H7 (cell line): ENCODE measurements around the gene SLC2A4RG. TPM values are rescaled to one million over a fixed set of nuclear protein-coding genes. Genes with fewer than 3 reads are reported as not detected.
A peak's percentile ranks its signal among the peaks of the same experiment; 100 is the strongest.

Source experiments
- DNase-seq: peaks from one replicate; pipeline ENCODE4 v3.0.0; 2012
- H3K27me3 ChIP-seq: 2 replicates; pipeline ENCODE4 v1.6.0; 2011; ENCODE audit warnings: mild to moderate bottlenecking, low read length; ENCODE audit not compliant: control insufficient read depth, insufficient read depth
- H3K36me3 ChIP-seq: replicated peaks from 2 replicates; pipeline ENCODE4 v1.5.1; 2011; ENCODE audit warnings: low read length; ENCODE audit not compliant: control insufficient read depth, insufficient read depth
- H3K4me3 ChIP-seq: 2 replicates; pipeline ENCODE4 v1.5.1; 2011; ENCODE audit warnings: low read depth, mild to moderate bottlenecking, control low read depth, low read length, moderate library complexity; ENCODE audit not compliant: insufficient read depth
- total RNA-seq: library from RNA; depleted of rRNA; stranded (reverse); fragments of >200 nt; shearing (Covaris generic); gene quantifications from 2 replicates; pipeline ENCODE4 v1.2.3, GENCODE V29; 2014

The SLC2A4RG gene
- total RNA-seq, 1 experiment from 2014 or later: 62.2 TPM

GRCh38 chr20:63746751-63747315 is 7.3 kb downstream of the SLC2A4RG start:
- Histone ChIP-seq H3K36me3 (peaks cover 1% of the 10 kb centered on the region; the same call in 1 of the 2 replicates), H3K27me3 (no peaks in the 10 kb centered on the region)
- DNase-seq: peak; percentile 71

GRCh38 chr20:63747622-63748069 is 8.1 kb downstream of the SLC2A4RG start:
- Histone ChIP-seq H3K4me3 (no peak overlapping the region), H3K27me3 (no peaks in the 10 kb centered on the region), H3K36me3 (peaks cover 1% of the 10 kb centered on the region; the same call in 1 of the 2 replicates)
- DNase-seq: peak; percentile 81

More at GRCh38 chr20:63746751-63747315, 7.3 kb downstream of the SLC2A4RG start:
- H3K4me3 ChIP-seq: no peak overlapping the region

- Histone ChIP-seq H3K4me3 (no peak overlapping the region), H3K27me3 (no peaks in the 10 kb centered on the region), H3K36me3 (peaks cover 1% of the 10 kb centered on the region; the same call in 1 of the 2 replicates)
- peak; percentile 65 for DNase-seq
Measured at GRCh38 chr20:63748070-63748933, 8.7 kb downstream of the SLC2A4RG start.

- Histone ChIP-seq H3K27me3 (no peaks in the 10 kb centered on the region), H3K36me3 (peaks cover 1% of the 10 kb centered on the region; the same call in 1 of the 2 replicates), H3K4me3 (no peak overlapping the region)
- DNase-seq: peak; percentile 53
Measured at GRCh38 chr20:63748934-63749270, 9.3 kb downstream of the SLC2A4RG start.

GRCh38 chr20:63749597-63750508 is 10.3 kb downstream of the SLC2A4RG start:
- no peaks in the 10 kb centered on the region for H3K27me3 ChIP-seq
- peak; percentile 59 for DNase-seq
- H3K36me3 ChIP-seq: peaks cover 1% of the 10 kb centered on the region; the same call in 1 of the 2 replicates
- H3K4me3 ChIP-seq: no peak overlapping the region

GRCh38 chr20:63750807-63751470 is 11.4 kb downstream of the SLC2A4RG start:
- Histone ChIP-seq H3K4me3 (no peak overlapping the region), H3K27me3 (no peaks in the 10 kb centered on the region), H3K36me3 (peaks cover 1% of the 10 kb centered on the region; the same call in 1 of the 2 replicates)
- peak; percentile 81 for DNase-seq

- H3K27me3 ChIP-seq: no peaks in the 10 kb centered on the region
- no peak overlapping the region for H3K4me3 ChIP-seq
- DNase-seq: peak; percentile 84
- H3K36me3 ChIP-seq: no peaks in the 10 kb centered on the region; the same call in 1 of the 2 replicates
Measured at GRCh38 chr20:63751471-63752271, 12.1 kb downstream of the SLC2A4RG start.

- no peaks in the 10 kb centered on the region for H3K27me3 ChIP-seq
- H3K36me3 ChIP-seq: no peaks in the 10 kb centered on the region; the same call in 1 of the 2 replicates
- DNase-seq: peak; percentile 83
- no peak overlapping the region for H3K4me3 ChIP-seq
Measured at GRCh38 chr20:63752411-63753101, 13.0 kb downstream of the SLC2A4RG start.

- DNase-seq: peak; percentile 45
- no peaks in the 10 kb centered on the region; the same call in 1 of the 2 replicates for H3K36me3 ChIP-seq
Measured at GRCh38 chr20:63753381-63753780, 13.8 kb downstream of the SLC2A4RG start.

GRCh38 chr20:63754008-63754407 is 14.4 kb downstream of the SLC2A4RG start:
- peak; percentile 52 for DNase-seq
- no peaks in the 10 kb centered on the region; the same call in 1 of the 2 replicates for H3K36me3 ChIP-seq
- no peak overlapping the region for H3K4me3 ChIP-seq
- no peaks in the 10 kb centered on the region for H3K27me3 ChIP-seq

More at GRCh38 chr20:63753381-63753780, 13.8 kb downstream of the SLC2A4RG start:
- Histone ChIP-seq H3K4me3 (no peak overlapping the region), H3K27me3 (no peaks in the 10 kb centered on the region)

- DNase-seq: no peak
- no peaks in the 10 kb centered on the region for H3K27me3 ChIP-seq
Measured at GRCh38 chr20:63755933-63756647, 16.5 kb downstream of the SLC2A4RG start.

GRCh38 chr20:63756648-63756991 is 17.0 kb downstream of the SLC2A4RG start:
- Histone ChIP-seq H3K27me3 (no peaks in the 10 kb centered on the region), H3K36me3 (no peaks in the 10 kb centered on the region), H3K4me3 (no peak overlapping the region)
- no peak for DNase-seq

More at GRCh38 chr20:63755933-63756647, 16.5 kb downstream of the SLC2A4RG start:
- no peak overlapping the region for H3K4me3 ChIP-seq
- H3K36me3 ChIP-seq: no peaks in the 10 kb centered on the region
